HL-60/S4 (cell line): ENCODE measurements around the gene AMH.
"Not testable (repeated sequence)": the region's sequence is repeated elsewhere in the genome, so short reads cannot be mapped to it uniquely, and the experiment has no call there.

Experiments used
- in situ Hi-C: fragments of 300-500 bp; cut with MboI; formaldehyde crosslinking; loops from 2 replicates; pipeline ENCODE4 v1.14.3; 2022; ENCODE audit warnings: low sequenced_read_pairs

Gene AMH

DNA sequence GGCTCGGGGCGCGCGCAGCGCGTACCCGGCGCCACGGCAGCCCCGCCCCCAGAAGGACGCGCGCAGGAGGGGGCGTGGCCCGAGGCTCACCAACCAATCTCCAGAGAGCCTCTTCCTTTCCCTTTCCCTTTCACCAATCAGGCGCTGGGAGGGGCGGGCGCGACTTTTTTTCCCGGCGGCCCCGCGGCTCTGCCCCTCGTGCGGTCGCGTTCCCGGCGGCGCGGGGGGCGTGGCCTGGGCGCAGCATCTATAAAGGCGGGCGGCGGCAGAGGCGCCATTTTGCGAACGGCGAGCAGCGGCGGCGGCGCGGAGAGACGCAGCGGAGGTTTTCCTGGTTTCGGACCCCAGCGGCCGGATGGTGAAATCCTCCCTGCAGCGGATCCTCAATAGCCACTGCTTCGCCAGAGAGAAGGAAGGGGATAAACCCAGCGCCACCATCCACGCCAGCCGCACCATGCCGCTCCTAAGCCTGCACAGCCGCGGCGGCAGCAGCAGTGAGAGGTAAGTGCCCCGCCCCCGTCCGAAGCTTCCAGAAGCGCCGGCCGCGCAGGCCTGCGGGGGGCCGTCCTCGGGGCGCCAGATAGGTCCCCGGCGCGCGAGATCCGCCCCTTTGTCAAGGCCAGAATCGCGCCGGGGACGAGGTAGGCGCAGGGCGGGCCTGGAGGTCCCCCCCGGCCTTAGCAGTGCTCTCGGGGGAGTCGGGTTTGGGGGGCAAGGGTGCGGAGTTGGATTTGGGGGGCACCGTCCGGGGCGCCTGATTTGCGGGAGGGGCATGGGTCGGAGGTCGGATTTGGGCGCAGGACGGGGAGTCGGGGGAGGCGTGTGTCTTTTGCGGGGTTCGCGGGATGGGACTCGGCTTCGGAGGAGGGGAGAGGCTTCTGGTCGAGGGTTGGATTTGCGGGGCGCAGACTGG lies 20.4 kb downstream of the AMH start:
- in situ Hi-C loops = no loop called here

DNA sequence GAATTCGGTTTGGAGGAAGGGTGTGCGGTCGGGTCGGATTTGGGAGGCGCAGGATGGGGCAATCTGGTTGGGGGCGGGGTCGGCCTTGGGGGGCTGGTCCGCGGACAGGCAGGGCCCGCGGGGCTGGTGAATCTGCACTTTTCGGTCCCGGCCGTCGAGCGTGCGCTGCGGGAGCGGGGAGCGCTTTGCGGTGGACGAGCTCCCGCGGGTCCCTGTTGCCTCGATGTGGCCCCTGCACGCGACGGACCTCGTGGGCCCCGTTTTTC lies 21.0 kb downstream of the AMH start:
- in situ Hi-C loops = no loop called here

DNA sequence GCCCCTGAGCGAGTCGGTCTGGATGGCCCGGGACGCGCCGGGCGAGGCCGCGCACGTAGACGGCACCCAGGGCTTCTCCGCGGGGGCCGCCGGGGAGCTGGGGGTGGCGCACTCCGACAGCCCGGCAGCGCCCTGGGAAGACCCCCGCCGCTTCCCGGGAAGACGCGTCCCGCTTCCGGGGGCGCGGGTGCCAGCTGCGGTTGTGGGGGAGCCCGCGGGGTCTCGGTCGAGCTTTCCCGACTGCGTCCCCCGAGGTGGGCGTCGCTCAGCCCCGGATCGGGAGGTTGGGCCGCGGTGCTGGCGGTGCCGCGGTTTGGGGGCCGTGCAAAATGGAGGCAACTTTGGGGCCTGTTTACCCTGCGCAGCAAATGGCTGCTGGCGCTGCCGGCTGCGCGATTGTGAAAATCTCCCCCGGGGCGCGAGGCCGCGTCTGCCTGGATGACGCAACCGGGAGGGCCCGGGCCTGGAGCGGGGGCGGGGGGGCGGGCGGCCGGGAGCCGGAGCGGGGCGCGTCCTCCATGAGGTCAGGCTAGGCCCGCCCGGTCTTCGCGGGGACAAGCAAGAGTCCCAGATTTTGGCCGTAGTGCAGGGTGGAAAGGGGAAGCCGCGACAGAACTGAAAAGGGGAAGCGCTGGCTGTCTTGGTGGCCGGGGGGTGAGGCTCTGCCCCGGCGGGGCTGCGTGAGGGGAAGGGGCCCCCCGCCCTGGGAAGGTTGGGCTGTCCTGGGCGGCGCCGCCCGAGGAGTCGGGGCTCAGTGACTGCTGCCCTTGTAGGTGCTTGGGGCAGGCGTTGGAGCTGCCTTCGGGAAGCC lies 21.5 kb downstream of the AMH start:
- in situ Hi-C loops = no loop called here

DNA sequence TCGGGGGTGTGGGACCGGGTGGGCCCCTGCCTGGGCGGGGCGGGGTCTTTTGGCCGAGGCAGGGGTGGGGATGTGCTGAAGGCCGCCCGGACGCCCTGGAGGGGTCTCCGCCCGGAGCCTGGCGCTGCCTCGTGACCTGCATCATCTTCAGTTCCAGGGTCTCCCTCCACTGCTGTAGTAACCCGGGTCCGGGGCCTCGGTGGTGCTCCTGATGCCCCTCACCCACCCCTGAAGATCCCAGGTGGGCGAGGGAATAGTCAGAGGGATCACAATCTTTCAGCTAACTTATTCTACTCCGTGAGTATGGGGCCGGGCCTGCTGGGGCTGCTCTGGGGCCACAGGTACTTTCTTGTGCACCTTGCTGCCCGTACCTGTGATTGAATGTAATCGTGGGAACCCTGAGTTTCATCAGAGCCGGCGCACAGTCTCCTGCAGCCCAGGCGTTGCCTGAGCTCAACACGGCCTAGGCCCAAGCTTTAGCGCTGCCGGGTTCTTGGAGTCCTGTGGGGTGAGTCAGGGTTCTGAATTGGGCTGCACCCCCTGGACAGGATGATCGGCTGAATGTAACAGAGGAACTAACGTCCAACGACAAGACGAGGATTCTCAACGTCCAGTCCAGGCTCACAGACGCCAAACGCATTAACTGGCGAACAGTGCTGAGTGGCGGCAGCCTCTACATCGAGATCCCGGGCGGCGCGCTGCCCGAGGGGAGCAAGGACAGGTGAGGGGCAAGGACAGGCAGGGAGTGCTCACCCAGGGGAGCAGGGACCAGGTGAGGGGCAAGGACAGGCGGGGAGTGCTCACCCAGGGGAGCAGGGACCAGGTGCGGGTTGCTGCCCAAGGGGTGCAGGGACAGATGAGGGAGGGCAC lies 22.3 kb downstream of the AMH start:
- in situ Hi-C loops = no loop called here

DNA sequence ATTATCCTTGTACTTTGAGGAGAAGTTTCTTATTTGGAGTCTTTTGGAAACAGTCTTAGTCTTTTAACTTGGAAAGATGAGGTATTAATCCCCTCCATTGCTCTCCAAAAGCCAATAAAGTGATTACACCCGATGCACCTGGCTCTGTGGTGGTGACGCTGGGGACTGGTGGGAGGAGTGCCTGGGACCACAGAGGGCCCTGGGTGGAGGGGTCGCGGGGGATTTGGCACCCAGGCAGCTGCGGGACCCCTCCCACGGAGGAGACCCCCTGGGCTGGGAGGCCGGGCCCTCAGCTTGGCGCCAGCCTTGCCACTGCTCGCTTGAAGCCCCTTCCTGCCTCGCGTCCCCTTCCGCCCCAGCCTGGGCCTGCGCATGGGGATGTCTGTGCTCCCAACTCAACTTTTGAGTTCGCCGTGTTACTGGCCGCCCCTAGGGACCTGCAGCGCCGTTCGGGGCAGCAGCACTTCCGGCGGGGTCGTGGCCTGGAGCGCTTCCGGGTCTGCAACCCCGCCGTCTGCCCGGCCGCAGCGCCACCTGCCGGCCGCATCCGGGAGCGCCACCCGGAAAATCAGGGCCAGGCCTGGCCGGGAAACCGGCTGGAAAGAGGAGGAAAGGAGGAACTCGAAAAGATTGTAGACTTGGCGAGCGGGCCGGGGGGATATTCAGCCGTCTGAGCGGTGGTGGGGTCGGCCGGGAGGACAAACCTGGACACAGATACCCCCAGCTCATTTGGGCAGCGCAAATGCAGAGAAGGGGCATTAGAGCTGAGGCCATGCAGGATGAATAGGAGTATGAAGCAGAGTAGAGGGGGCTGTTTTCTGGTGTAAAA lies 24.4 kb downstream of the AMH start:
- in situ Hi-C loops = no loop called here

DNA sequence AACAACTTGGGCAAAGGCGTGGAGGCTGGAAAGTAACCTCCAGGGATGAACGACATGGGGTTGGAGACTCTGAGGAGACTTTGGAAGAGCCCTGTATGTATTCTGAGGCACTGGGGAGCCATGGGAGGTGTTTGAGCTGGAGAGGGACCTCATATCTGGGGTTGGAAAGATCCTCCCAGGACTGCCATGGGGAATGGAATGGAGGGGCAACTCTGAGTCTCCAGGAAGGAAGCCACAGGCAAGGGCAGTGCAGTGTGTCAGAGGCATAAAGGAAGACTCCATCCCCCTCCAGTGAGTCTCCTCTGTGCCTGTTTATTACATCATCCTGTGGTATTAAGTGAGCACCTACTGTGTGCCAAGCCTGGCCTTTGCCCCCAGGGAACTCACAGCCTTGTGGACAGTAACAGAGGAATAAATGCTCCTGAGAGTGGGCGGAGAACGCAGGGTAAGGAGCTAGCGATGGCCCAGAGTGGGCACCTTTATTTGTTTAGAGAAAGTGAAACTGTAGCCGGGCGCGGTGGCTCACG lies 25.1 kb downstream of the AMH start:
- in situ Hi-C loops = no loop called here

DNA sequence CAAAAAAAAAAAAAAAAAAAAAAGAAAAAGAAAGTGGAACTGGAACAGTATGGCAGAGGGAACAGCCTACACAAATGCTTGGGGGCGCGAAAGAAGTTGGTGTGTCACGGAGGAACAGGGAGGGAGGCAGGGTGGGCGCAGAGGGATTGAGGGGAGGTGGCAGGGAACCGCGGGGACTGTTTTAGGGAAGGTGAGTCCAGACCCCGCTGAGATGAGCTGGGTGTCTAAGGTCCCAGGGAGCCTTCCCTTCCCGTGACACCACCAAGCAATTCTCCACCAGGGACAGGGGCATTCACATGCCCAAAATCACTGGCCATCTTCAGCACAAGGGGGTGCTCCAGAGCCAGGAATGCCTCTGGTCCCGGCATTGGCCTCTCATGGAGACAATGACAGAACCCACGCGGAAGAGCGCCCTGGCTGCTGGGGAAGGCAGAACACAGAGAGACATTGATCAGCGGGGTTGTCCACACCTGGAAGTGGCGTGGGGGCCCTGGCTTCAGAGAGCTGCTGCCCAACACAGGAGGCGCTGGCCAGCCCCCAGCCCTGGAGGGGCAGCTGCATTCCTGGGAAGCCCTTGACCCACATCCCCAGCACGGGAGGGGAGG lies 25.9 kb downstream of the AMH start:
- in situ Hi-C loops = no loop called here

DNA sequence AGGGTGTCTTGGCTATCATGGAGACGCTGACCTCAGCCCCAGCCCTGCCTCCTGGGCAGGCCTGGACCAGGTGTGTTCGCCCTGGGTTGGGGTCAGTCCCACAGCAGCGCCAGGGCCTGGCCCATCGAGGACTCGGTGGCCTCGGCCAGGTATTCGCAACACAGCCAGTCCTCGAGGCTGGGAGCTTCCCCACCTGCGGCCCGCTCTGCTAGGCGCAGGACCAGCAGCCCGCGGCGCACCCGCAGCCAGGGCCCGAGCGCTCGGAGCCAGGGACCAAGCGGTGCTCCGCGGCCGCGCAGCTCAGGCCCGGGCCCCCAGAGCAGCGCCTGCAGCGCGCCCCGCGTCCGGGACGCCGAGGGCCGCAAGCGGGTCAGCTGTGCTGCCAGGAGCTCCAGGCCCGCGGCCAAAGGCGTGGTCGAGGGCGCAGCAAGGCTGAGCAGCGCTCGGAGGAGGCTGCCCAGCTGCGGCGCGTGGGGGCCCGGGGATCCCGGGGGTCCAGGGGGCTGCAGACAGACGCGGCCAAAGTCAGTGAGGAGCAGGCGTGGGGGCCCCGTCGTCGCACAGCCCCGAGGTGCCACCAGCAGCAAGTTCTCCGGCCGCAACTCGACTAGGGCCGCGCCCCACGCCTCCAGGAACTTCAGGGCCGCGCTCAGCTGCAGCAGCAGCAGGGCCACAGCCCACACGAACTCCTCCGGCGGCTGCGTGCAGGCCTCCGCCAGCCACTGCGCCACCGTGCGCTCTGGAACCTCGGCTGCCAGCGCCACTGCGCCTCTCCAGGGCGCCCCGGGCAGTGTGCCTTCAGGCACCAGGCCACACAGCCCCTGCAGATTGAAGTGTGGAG lies 26.7 kb downstream of the AMH start:
- in situ Hi-C loops = no loop called here

DNA sequence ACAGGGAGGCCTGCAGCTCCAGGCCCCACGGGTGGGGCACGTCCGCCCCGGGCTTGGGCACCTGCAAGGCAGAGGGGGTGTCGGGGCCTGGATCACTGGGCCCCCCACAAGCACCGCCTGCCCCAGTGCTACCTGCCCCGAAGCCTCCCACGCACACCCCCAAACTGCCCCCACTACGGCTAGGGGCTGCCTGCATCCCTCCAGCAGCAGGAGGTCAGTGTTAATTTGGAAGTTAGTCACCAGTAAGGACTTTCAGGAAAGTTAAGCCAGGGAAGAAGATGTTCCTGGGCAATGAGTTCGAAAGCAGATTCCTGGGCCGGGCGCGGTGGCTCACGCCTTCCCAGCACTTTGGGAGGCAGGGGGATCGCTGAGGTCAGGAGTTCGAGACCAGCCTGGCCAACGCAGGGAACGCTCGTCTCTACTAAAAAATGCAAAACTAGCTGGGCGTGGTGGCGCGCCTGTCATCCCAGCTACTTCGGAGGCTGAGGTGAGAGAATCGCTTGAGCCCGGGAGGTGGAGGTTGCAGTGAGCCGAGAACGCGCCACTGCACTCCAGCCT lies 27.4 kb downstream of the AMH start:
- in situ Hi-C loops = no loop called here

DNA sequence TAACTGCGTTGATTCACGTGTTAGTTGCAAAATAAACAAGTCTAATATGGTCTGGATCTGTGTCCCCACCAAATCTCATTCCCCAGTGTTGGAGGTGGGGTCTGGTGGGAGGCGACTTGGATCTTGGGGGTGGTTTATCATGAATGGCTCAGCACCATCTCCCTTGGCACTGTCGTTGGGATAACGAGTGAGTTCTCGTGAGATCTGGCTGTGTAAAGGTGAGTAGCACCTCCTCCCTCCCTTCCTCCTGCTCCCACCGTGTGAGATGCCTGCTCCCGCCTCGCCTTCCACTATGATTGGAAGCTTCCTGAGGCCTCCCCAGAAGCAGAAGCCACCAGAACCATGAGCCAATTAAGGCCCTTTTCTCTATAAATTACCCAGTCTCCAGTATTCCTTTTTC lies 28.0 kb downstream of the AMH start:
- in situ Hi-C loops = no loop called here

DNA sequence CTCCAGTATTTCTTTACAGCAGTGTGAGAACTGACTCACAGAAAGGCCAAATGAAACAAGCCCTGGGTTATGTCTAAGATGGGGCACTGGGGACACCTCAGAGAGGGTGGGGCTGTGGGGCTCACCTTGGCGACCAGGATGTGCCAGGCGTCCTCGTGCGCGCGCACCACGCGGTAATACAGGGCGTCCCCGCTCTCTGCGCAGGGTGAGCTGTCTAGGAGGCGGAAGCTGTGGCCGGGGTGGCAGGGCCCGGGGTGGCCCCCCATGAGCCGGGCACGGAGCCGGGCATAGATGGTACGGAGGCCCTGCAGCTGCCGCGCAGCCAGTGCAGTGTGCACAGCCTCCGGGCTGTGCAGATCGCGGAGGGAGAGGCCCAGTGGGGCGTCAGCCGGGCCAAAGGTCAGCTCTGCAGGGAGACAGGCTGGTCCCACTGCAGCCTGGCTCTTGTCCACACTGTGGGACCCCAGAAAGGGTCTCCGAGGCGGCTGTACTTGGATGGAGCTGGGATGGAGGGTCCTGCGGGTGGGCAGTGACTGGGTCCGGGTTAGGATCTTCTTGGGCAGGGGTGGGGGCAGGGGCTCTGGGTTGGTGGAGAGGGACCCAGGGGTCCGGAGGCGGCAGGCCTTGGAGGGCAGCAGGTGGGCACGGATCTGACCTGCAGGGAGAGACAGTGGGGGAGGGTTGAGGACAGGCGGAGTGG lies 29.5 kb downstream of the AMH start:
- in situ Hi-C loops = no loop called here

DNA sequence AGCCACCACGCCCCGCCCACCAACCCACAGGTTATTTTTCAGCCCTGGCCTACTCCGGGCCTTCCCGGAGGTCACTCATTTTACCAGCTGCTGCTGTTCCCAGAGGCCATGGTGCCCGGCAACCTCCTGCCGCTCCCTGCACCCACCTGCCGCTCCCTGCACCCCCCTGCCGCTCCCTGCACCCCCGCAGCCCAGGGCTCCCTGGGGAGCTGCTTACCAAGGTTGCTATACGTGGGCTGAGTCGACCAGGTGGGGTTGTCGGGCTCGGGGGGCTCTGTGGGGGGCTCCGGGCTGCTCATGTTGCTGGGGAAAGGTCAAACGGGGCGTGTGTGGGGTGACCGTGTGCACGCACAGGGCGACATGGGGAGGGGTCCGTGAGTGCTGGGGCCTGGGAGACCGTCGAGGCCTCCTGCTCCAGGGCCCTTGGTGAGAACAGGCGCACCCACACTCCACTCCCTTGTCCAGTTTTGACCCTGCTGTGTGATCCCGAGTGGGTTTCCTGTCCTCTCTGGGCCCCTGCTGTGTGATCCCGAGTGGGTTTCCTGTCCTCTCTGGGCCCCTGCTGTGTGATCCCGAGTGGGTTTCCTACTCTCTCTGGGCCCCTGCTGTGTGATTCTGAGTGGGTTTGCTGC lies 31.6 kb downstream of the AMH start:
- in situ Hi-C loops = no loop called here

DNA sequence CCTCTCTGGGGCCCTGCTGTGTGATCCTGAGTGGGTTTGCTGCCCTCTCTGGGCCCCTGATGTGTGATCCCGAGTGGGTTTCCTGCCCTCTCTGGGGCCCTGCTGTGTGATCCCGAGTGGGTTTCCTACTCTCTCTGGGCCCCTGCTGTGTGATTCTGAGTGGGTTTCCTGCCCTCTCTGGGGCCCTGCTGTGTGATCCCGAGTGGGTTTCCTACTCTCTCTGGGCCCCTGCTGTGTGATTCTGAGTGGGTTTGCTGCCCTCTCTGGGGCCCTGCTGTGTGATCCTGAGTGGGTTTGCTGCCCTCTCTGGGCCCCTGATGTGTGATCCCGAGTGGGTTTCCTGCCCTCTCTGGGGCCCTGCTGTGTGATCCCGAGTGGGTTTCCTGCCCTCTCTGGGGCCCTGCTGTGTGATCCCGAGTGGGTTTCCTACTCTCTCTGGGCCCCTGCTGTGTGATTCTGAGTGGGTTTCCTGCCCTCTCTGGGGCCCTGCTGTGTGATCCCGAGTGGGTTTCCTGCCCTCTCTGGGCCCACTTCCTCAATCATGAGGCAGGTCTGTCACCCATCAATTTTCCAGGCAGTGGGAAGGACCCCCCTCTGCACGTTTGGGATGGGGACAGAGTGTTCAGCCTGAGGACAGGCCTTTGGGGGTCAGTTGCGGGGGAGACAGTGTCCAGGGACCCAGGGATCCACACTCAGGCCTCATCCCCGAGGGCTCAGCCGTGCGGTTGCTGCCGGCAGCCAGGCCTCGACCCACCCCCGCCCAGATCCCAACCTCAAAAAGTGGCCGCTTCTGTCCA lies 32.3 kb downstream of the AMH start:
- in situ Hi-C loops = not testable (repeated sequence)

DNA sequence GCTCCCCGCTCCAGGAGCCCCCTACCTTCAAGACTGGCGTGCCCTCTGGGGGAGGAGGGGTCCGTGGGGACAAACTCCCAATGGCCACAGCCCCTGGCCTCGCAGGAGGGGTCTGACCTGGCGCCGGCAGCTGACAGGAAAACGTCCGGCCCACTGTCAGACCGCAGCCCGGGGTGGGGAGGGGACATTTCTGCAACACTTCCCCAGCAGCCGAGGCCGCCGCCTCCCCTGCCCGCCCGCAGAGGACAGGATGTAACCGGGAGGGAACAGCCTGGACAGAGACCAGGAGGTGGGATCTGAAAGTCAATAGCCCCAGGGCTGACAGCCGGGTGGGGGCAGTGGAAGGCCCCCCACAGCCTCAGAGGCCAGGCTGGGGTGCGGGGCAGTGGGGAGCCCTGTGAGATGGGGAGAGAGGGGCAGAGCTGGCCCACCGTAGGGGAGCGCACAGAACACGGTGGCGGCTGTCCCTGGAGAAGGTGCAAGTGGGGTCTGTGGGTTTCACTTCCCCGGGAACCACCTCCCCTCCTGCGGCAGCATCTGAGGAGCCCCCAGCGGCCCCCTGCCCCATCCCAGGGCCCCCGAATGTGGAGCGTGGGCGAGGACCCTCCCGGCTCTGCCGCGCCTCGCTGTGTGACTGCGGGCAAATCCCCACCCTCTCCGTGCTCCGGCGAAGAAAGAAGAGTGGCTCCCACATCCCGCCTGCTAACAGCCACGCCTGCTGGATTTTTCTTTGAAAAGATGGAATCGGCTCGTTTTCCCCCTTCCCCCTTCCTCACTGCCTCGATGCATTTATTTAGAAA lies 33.1 kb downstream of the AMH start, which contains the start of gene PEAK3:
Gene PEAK3, minus strand, starts transcription at position 114 of the 800 bp plus-strand sequence. CDS start 1,244 bp downstream, outside the sequence.
- in situ Hi-C loops = no loop called here

DNA sequence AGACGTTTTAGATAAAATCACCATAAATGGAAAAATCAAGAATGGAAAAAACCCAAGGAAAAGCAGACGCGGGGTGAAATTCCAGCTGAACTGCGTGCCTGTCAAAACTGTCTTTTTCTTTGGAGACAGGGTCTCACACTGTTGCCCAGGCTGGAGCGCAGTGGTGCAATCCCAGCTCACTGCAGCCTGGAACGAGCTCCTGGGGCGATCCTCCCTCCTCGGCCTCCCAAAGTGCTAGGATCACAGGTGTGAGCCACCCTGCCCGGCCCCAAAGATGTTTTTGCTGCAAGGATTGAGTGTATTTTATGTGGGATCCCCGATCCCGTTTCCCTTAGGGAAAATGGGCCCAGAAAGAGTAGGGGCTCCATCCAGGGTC lies 33.7 kb downstream of the AMH start:
- in situ Hi-C loops = no loop called here
